Fibroblast of lung (primary cell): Measurements from ENCODE around the gene KNCN.

Experiments used
- CTCF ChIP-seq, 2 donors: IDR thresholded peaks in 1 of 2; conservative IDR thresholded peaks in 1 of 2; 1 replicate in 1 of 2; 2 replicates in 1 of 2; pipeline ENCODE4 v1.5.1; 2011 to 2012; ENCODE audit warnings: low read length in 2 of 2, control low read depth in 1 of 2, inconsistent platforms in 1 of 2, low read depth in 1 of 2, mild to moderate bottlenecking in 1 of 2
- EZH2 ChIP-seq: IDR thresholded peaks from 2 replicates; pipeline ENCODE4 v1.5.1; 2012; ENCODE audit warnings: low read length, control low read depth, mild to moderate bottlenecking; ENCODE audit errors: missing control alignments

DNA sequence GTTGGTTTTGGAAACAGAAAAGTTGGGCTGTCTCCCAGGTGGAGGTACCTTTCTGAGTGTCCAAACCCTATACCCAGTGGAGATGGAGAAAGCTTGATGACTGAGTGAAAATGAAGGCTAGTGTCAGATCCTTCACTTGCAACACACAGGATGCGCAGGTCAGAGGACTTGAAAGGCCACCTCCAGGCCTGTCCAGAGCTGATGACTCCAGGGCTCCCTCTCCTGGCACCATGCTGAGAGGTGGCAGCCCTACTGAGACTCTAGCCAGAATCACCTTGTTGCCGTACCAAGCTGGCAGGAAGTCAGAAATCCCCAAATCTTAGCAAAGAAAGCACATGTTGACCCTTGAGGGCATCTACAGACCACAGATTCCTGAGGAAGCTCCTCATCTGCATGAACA is 16.4 kb downstream of the KNCN start:
- TF ChIP-seq CTCF (conservative IDR thresholded peaks at IDR 0.05 in 1 of 2, IDR thresholded peaks at IDR 0.05 in 1 of 2; ENCODE audit: low read depth in 1 of 2, low read length in 2 of 2) (peak; percentile 14 to 32), EZH2 (no peak)
